Transverse colon (tissue), 4 donors: Measurements from ENCODE around the gene ACSL4. TPM values are rescaled to one million over a fixed set of nuclear protein-coding genes. Genes with fewer than 3 reads are reported as not detected.
"Not testable (repeated sequence)": the region's sequence is repeated elsewhere in the genome, so short reads cannot be mapped to it uniquely, and the experiment has no call there.

Experiments
- DNase-seq: peaks from one replicate; pipeline ENCODE4 v3.0.0-alpha.2; 2019
- H3K27ac ChIP-seq, 4 donors: fragments of 200-600 bp; sonication (generic); 2 replicates each; pipeline ENCODE4 v1.5.1; 2016 to 2018; ENCODE audit warnings: inconsistent platforms in 4 of 4
- H3K27me3 ChIP-seq: fragments of 200-600 bp; sonication (generic); 2 replicates; pipeline ENCODE4 v1.5.1; 2017; ENCODE audit warnings: inconsistent platforms
- H3K36me3 ChIP-seq, 4 donors: fragments of 200-600 bp; sonication (generic); 2 replicates each; pipeline ENCODE4 v1.5.1; 2017 to 2019; ENCODE audit warnings: inconsistent platforms in 4 of 4
- H3K4me1 ChIP-seq, 4 donors: fragments of 200-600 bp; sonication (generic); 2 replicates each; pipeline ENCODE4 v1.5.1; 2017 to 2020; ENCODE audit warnings: inconsistent platforms in 4 of 4
- H3K4me3 ChIP-seq, 4 donors: fragments of 200-600 bp; sonication (generic); 1 replicate in 1 of 4; 2 replicates in 3 of 4; pipeline versions ENCODE4 v1.5.1 to v1.6.1; 2017 to 2019; ENCODE audit warnings: inconsistent platforms in 4 of 4
- H3K9me3 ChIP-seq, 2 donors: fragments of 200-600 bp; sonication (generic); 2 replicates each; pipeline ENCODE4 v1.5.1; 2017 to 2019; ENCODE audit warnings: inconsistent platforms in 2 of 2
- CTCF ChIP-seq, 5 experiments: fragments of 200-600 bp in 3 of 5; fragments of 450-650 bp in 2 of 5; sonication (generic) in 3 of 5; IDR thresholded peaks; 1 replicate in 2 of 5; 2 replicates in 3 of 5; pipeline ENCODE4 v1.5.1; 2016 to 2017; ENCODE audit warnings: antibody characterized with exemption in 5 of 5, inconsistent platforms in 3 of 5, mild to moderate bottlenecking in 2 of 5, moderate library complexity in 1 of 5
- EP300 ChIP-seq: sonication (generic); formaldehyde crosslinking; IDR thresholded peaks from one replicate; pipeline ENCODE4 v1.6.1; 2017; ENCODE audit warnings: antibody characterized with exemption, low read depth
- POLR2A ChIP-seq: fragments of 450-650 bp; IDR thresholded peaks from one replicate; pipeline ENCODE4 v1.6.1; 2016; ENCODE audit warnings: antibody characterized with exemption, mild to moderate bottlenecking, moderate library complexity
- POLR2AphosphoS5 ChIP-seq, 3 donors: sonication (generic); formaldehyde crosslinking; IDR thresholded peaks; one replicate each; pipeline ENCODE4 v1.6.1; 2016; ENCODE audit warnings: antibody characterized with exemption in 3 of 3
- whole genome bisulfite sequencing, 2 donors: methylation state at CpG; one replicate each; pipeline ENCODE4 v1.1.5; 2018; ENCODE audit warnings: low coverage in 1 of 2; 5-methylcytosine and 5-hydroxymethylcytosine counted together
- in situ Hi-C, 4 donors: fragments of 200-750 bp; cut with MboI; loops; one replicate each; pipeline versions ENCODE4 v1.15.0 to v1.15.1; 2017; ENCODE audit warnings: low sequenced_read_pairs in 3 of 4, low pct_ligation_motif_present in 1 of 4, low pct_unique_long_range_greater_than_20kb in 1 of 4
- intact Hi-C: fragments of 100-400 bp; cut with DNase I; formaldehyde crosslinking; loops from one replicate; pipeline ENCODE4 v1.15.1; 2023; ENCODE audit warnings: low total_unique reads
- total RNA-seq, 4 donors: library from RNA; depleted of rRNA; stranded (reverse); fragments of >200 nt; gene quantifications; one replicate each; pipeline ENCODE4 v1.1.0, GENCODE V29; 2016

ACSL4 gene
- total RNA-seq, 4 donors from 2014 or later, result 8.2 to 20.8 (median 9.6) TPM

- intact Hi-C loops (no loop called here), in situ Hi-C loops (loop anchor here in 3 of 4 donors (10.0 kb wide), 1 partner anchor 153 kb away; the partner anchor contains the start of gene GUCY2F (in 3 of the 3))
- Histone ChIP-seq H3K4me3 (no peak overlapping the region), H3K36me3 (no peaks in the 10 kb centered on the region), H3K9me3 (no peaks in the 10 kb centered on the region), H3K27ac (no peak overlapping the region), H3K4me1 (no peaks in the 10 kb centered on the region), H3K27me3 (no peaks in the 10 kb centered on the region)
- no peak for DNase-seq
- 50 to 100% methylated on average over 1 of the region's 1 CpG for WGBS, 2 donors
- TF ChIP-seq POLR2A (no peak), CTCF (IDR thresholded peaks at IDR 0.05) (no peak), POLR2AphosphoS5 (IDR thresholded peaks at IDR 0.05) (no peak), EP300 (no peak)
These were observed 94.9 kb downstream of the ACSL4 start for GRCh38 chrX:109638158-109638557.

GRCh38 chrX:109637477-109637876 lies 95.6 kb downstream of the ACSL4 start:
- H3K9me3 ChIP-seq, H3K27me3 ChIP-seq, H3K27ac ChIP-seq, H3K36me3 ChIP-seq, DNase-seq, H3K4me3 ChIP-seq, H3K4me1 ChIP-seq, intact Hi-C loops: not testable (repeated sequence)
- 95% methylated on average over 2 of the region's 2 CpGs; no CpG with 5 or more reads in 1 of the 2 donors for WGBS, 2 donors
- in situ Hi-C loops, result loop anchor here in 3 of 4 donors (10.0 kb wide), 1 partner anchor 153 kb away; the partner anchor contains the start of gene GUCY2F (in 3 of the 3)

- Histone ChIP-seq H3K36me3 (no peaks in the 10 kb centered on the region), H3K4me3 (no peak overlapping the region), H3K9me3 (no peaks in the 10 kb centered on the region), H3K4me1 (no peaks in the 10 kb centered on the region), H3K27ac (no peak overlapping the region), H3K27me3 (no peaks in the 10 kb centered on the region)
- intact Hi-C loops, result no loop called here
- TF ChIP-seq EP300, result no peak
- peak; percentile 25 to 31 (median 30) for TF ChIP-seq CTCF (IDR thresholded peaks at IDR 0.05)
- DNase-seq, result no peak
- 18% methylated on average over 3 of the region's 3 CpGs; no CpG with 5 or more reads in 1 of the 2 donors for WGBS, 2 donors
- in situ Hi-C loops, result loop anchor here in 3 of 4 donors (10.0 kb wide), 1 partner anchor 150 kb away; the partner anchor contains the start of gene GUCY2F (in 3 of the 3)
These were observed 97.9 kb downstream of the ACSL4 start for GRCh38 chrX:109635146-109635545.

- TF ChIP-seq POLR2AphosphoS5 (IDR thresholded peaks at IDR 0.05), result no peak
- no peak for TF ChIP-seq EP300
- TF ChIP-seq POLR2A, result no peak
- TF ChIP-seq CTCF (IDR thresholded peaks at IDR 0.05), result peak; percentile 24 to 42 (median 35)
- H3K9me3 ChIP-seq, result no peaks in the 10 kb centered on the region
- H3K27me3 ChIP-seq, result no peaks in the 10 kb centered on the region
- WGBS, 2 donors, result 39 to 49% methylated on average over 4 to 5 of the region's 5 CpGs
- no peak overlapping the region for H3K4me3 ChIP-seq
- in situ Hi-C loops (loop anchor here in 3 of 4 donors (10.0 kb wide), 1 partner anchor 148 kb away; the partner anchor contains the start of gene GUCY2F (in 3 of the 3)), intact Hi-C loops (no loop called here)
- no peaks in the 10 kb centered on the region for H3K36me3 ChIP-seq
- no peak for DNase-seq
- H3K4me1 ChIP-seq, result no peaks in the 10 kb centered on the region
- no peak overlapping the region for H3K27ac ChIP-seq
These were observed 100.1 kb downstream of the ACSL4 start for GRCh38 chrX:109632906-109633504.
